C4-2B (cell line): ENCODE measurements around the gene ZBTB24.

ENCODE experiments used
- H3K27ac ChIP-seq: fragments of 450-650 bp; 2 replicates; pipeline ENCODE4 v1.5.1; 2017
- CTCF ChIP-seq: fragments of 450-650 bp; conservative IDR thresholded peaks from 2 replicates; pipeline ENCODE4 v1.5.1; 2017; ENCODE audit warnings: mild to moderate bottlenecking
- ZFX ChIP-seq: fragments of 450-650 bp; IDR thresholded peaks from 2 replicates; pipeline ENCODE4 v1.6.1; 2017

The ZBTB24 gene

DNA sequence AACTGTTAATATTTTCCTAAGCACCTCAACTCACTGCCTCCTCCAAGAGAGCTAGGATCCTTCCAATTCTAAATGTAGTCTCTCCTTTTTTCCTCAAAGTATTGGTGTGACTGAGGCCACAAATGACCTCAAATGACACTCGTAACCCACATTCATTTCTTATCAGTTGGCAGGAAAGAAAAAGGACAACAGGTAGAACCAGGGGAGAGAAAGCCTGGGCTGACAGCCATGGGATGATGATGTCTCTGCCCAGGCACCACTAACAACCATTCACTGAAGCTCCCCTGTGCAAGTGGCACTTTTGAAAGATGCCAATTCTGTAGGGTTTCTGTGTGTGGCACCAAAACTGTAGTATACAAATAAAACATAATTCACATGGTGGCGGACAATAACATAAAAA lies 7.4 kb downstream of the ZBTB24 start:
- TF ChIP-seq CTCF (no peak), ZFX (no peak)
- peak overlapping the region; percentile 35; the same call in 1 of the 2 replicates for H3K27ac ChIP-seq

GRCh38 chr6:109474995-109475394 lies 8.0 kb downstream of the ZBTB24 start:
- peak overlapping the region; percentile 35; the same call in 1 of the 2 replicates for H3K27ac ChIP-seq
- TF ChIP-seq CTCF (no peak), ZFX (no peak)

- TF ChIP-seq ZFX (no peak), CTCF (no peak)
- peak overlapping the region; percentile 80; the same call in 1 of the 2 replicates for H3K27ac ChIP-seq
Measured at GRCh38 chr6:109473120-109473519, 9.9 kb downstream of the ZBTB24 start.

DNA sequence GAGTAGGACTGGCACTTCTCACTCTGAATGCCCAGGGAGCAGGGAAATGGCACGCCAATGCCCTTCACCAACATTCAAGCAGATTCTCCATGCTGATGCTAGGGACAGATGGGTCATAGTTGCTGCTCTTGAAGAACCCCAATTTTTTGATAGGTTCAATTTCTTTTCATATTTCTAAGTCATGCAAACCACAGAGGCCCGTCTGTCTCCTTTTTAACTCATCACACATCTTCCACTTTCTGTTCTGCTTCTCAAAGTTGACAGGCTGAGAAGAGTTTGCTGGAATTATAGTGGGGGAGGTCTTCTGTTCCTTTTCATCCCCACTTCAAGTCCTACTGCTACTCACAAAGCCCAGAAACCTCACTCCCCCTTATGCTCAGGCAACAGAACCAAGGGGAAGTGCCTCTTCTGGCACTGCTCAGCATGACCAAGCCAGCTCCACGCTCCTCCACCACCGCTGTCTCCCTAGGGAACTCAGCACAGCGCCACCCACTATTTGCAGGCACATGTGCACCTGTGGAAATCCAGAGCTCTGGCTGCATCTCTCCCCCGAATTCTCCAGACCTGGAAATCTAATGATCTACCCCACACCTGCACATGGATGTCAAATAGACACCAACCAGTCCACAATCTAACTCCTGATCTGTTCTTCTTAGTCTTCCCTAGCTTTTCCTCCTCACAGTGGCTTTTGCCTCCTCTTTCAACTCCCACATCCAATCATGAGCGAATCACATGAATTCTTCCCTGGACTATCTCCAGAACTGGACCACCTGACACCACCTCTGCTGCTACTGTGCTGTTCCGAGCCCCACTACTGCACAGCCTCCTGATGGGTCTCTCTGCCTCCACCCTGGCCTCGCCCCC lies 10.7 kb downstream of the ZBTB24 start:
- H3K27ac ChIP-seq: peak overlapping the region; percentile 80
- TF ChIP-seq CTCF: no peak
- no peak for TF ChIP-seq ZFX

DNA sequence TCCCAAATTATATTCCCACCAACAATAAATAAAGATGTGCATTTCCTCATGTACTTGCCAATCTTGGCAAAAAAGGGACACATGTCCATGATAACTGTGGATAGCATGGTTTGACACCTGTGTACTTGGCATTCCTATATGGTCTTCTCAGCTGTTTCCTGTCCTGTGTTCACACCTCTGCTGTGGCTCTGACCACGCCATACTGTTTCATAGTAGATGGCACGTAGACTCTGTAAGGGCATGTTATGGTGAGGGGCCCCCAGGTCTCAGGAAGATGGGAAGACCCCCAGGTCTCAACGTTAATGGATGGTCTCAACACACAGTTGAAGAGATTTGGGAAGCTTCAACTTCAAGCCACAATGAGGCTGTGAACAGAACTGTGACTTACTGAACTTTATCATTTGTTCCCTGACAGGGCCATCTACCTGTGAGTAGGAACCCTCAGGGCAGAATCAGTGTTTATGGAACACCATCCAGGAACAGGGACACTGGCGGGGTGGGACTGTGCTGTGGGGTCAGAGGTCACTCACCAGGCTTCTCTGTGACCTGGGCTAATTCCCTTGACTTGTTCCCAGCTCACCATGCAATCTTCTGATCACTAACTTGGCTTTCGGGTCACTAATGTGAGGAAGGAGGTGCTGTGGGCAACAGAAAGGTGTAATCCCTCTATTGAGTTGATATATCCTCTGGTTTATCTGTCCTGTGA lies 11.8 kb downstream of the ZBTB24 start:
- H3K27ac ChIP-seq: peak overlapping the region; percentile 80
- TF ChIP-seq ZFX (no peak), CTCF (no peak)

GRCh38 chr6:109469591-109470189 lies 13.3 kb downstream of the ZBTB24 start:
- peak overlapping the region; percentile 80 for H3K27ac ChIP-seq
- TF ChIP-seq ZFX (no peak), CTCF (no peak)

DNA sequence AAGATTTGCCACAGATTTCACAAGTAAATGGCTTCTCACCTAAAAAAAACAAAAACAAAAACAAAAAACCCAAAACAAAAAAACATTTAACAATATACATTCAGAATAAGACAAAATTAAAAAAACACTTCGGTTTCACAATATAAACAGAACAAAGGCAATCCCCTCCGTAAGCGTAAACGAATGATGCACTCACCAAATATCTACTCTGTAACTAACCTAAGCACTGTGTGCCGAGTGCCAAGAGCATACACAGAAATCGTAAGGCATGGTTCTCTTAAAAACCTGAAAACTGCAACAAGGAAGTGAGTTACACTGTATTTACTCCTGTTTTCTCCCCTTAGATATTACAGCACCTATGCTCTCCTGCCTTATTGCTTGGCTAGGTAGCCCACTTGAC lies 15.3 kb downstream of the ZBTB24 start:
- peak overlapping the region; percentile 73 for H3K27ac ChIP-seq
- TF ChIP-seq ZFX (no peak), CTCF (no peak)
